Measurements from ENCODE around the gene SIPA1L3.
"Not testable (repeated sequence)": the region's sequence is repeated elsewhere in the genome, so short reads cannot be mapped to it uniquely, and the experiment has no call there.

The SIPA1L3 gene

DNA sequence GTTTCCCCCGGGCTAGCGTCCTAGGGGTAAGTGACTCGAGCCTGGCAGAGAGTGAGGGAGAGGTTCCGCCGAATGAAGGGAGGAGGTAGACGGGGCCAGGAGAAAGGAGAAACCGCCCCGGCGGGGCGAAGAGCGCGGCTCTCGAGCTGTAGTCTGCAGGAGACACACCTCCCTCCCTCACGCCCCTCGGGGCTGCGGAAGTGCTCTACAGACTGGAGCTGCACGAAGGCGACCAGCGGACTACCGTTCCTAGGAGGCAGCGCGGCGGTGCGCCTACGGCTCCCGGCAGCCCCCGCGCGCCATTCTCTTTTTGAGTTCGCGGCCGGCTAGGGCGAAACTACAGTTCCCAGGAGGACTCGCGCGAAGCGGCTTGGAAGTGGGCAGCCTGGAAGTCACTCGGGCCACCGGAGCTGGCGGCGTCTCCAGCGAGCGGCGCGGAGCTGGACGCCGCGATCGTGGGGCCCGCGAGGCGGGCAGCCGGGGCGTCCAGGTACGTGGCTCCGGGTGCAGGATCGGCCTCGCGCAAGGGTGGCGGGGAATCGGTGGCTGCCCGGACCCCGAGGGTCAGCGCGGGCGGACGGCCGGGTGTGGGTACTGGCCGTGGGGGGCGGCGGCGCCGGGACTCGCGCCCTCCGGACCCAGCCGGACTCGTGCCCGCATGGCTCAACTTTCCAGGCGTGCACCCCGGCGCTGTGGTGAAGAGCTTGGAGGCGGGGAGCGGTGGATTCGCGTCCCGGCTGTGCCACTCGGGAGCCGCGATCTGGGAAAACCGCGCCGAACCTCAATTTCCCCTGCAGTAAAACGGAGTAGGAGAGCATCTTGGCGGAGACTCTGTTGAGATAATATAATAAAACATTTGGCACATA, at the start of gene SIPA1L3:
Gene SIPA1L3 (plus strand): TSS at position 340 of the 866 bp plus-strand sequence. CDS start 174,358 bp downstream, outside the sequence.
- peak; percentile 91 for DNase-seq (ENCODE audit: low read depth in 2 of 2)

- DNase-seq (ENCODE audit: low read depth in 2 of 2), result no peak
Measured at GRCh38 chr19:37864501-37864900, 42.5 kb upstream of the SIPA1L3 start.

GRCh38 chr19:37865930-37866329, 41.1 kb upstream of the SIPA1L3 start:
- not testable (repeated sequence) for DNase-seq (ENCODE audit: low read depth in 2 of 2)

DNA sequence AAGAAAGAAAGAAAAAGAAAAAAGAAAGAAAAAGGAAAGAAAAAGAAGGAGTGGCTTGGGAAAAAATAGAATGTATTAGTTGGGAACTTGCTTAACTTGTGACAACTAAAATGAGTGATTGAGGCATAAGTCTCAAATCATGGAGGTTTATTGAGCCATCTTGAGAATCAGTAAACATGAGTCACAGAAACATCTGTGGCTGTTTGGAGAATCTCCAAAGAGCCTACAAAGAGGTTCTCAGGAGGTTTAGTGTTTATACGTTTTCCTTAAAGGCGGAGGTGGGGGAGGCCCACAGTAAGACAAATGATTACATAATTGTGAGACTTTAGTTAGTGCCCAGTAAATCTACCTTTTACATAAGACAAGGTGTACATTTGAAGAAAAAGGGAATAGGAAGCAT, 39.2 kb upstream of the SIPA1L3 start:
- DNase-seq (ENCODE audit: low read depth in 2 of 2), result no peak

GRCh38 chr19:37869766-37870340, 37.2 kb upstream of the SIPA1L3 start:
- DNase-seq (ENCODE audit: low read depth in 2 of 2), result no peak

DNA sequence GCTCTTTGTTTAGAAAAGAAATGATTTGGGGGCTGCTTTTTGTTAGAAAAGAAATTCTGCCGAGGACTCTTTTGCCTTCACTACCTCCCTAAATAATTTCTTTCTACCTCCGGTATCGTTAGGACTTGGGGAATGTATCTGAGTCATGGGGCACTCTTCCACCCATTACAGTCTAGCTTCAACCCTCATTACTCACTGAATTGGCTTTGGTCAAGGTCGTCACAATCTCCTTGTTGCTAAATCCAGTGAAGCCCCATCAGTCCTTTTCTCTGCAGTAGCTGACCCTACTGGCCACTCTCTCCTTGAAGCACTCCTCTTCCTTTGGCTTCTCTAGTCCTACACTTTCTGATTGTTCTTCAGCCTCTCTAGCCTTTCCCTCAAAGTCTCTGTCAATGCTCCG, 34.6 kb upstream of the SIPA1L3 start:
- no peak for DNase-seq (ENCODE audit: low read depth in 2 of 2)

DNA sequence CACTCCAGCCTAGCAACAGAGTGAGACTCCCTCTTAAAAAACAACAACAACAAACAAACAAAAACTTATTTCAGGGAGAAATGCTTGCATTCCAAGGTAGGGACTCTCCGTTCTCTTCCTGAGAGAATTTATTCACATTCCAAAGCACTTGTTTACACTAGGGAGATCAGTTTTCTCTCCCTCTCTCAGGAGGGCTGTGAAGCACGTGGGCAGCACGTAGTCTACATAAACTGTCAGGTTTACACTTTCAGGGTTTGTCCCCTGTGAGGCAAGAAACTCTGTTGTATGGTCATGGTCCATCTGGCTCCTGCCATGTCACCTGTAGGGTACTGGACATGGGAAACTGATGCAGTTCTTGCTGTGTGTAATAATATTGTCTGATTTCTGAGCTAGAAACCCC, 32.2 kb upstream of the SIPA1L3 start:
- no peak for DNase-seq (ENCODE audit: low read depth in 2 of 2)

GRCh38 chr19:37876032-37876431, 31.0 kb upstream of the SIPA1L3 start:
- no peak for DNase-seq (ENCODE audit: low read depth in 2 of 2)

- DNase-seq (ENCODE audit: low read depth in 2 of 2), result no peak
Measured at GRCh38 chr19:37877147-37877546, 29.9 kb upstream of the SIPA1L3 start.

DNA sequence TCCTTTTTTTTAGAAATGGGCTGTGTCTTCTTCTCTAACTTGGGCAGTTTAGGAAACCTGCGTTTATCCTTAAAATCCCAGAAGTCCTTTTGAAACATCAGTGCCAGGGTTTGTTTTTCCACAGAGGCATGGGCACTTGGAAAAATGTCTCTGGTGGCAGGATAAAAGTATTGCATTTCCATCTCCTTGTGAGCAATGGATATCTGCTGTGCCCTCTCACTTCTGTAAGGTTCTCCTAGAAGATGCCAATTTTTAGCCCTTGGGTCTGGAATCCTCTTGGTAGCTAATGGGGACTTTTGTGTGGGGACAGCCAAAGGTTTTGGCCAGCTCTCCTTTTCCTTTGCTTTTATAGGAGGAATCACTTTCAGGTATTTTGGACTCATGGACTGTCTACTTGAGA, 21.6 kb upstream of the SIPA1L3 start:
- no peak for DNase-seq (ENCODE audit: low read depth in 2 of 2)

- no peak for DNase-seq (ENCODE audit: low read depth in 2 of 2)
Measured at GRCh38 chr19:37886571-37886970, 20.4 kb upstream of the SIPA1L3 start.

DNA sequence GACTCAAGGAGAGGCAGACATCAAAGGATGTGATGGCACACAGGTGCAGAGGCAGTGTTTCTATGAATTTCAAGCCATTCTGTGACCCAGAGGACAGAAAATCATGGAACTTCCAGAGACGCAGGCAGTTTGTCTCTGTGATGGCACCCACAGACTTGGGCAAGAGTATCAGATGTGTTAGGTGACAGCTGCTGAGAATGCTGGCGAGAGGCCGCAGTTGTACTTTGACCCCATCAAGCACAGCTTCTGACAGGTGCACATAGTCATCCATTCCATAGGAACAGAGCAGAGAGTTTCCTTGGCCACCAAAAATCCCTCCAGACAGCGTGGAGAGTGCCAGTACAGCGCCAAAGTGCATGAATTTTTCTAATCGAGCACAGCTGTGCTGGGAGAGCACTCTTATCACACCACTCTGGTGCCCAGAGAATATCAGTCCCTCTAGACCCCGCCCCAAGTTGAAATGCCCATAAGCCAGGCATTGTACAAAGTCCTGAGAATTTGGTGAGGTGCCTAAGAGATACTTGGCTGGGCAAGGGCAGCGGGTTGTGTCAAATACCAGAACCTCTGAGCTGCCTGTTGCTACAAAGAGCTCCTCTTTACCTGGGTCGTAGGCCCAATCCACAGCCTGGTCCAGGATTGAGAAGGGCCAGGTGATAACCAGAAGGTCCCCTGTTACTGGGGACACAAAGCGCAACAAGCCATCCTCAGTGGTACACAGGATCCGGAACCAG, 13.0 kb upstream of the SIPA1L3 start:
- no peak for DNase-seq (ENCODE audit: low read depth in 2 of 2)

DNA sequence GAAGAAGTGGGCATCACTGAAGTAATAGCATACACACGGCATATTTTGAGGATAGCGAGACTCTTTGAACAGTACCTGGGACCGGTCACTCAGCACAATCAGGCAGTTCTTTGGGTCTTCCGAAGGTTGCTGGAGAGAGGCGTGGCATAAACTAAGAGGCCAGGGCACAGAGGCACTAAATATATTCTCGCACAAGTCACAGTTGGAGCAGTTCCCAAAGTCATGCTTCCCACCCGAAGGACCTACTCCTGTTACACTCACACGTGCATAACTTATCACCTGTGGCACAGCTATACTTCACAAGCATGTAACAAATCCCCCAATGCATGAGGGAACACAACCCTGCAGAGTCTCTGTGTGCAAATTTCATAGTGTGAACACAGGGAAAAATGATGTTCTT, 10.8 kb upstream of the SIPA1L3 start:
- DNase-seq (ENCODE audit: low read depth in 2 of 2), result no peak

DNA sequence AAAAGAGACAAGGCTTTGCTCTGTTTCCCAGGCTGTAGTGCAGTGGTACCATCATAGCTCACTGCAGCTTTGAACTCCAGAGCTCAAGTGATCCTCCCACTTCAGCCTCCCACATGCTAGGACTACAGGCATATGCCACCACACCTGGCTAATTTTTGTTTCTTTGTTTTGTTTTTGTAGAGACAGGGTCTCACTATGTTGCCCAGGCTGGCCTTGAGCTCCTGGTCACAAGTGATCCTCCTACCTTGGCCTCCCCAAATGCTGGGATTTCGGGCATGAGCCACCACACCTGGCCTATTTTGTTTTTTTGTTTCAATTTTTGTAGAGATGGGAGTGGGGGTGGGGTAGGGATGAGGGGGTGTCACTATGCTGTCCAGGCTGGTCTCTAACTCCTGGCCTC, 7.6 kb upstream of the SIPA1L3 start:
- DNase-seq (ENCODE audit: low read depth in 2 of 2), result no peak

DNA sequence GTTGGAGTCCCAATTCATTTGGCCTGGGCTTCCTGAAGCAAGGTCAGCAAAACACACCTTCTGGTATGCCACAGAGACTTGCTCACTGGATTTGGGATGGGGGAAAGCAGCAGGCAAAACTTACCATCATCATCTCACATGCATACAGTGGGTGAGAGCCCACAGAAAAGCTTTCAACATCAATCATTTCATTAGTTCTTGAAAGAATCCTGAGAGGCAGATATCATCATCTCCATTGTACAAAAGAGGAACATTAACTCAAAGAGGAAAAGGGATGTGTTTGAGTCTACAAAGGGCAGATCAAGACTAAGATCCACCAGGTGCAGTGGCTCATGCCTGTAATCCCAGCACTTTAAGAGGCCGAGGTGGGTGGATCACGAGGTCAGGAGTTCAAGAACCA, 7.0 kb upstream of the SIPA1L3 start:
- no peak for DNase-seq (ENCODE audit: low read depth in 2 of 2)

DNA sequence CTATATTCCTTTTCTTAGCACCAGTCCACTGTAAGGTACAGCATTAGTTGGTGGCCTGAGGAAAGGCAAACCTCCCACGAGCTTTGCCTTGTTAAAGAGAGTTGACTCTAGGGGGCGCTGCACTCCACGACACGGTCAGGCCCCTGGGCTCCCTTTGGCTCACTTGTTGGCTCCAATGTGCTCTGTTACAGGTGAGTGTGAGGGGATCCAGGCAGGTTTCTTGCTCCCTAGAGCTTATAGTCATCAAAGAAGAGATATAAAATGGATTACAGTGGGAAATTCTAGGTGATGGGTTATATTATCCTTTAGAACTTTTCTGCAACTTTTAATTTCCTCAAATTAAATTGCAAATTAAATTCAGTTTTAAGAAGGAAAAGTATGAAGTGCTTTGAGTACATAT, 4.3 kb upstream of the SIPA1L3 start:
- peak; percentile 61 to 62 for DNase-seq (ENCODE audit: low read depth in 2 of 2)

GRCh38 chr19:37903096-37903495, 3.9 kb upstream of the SIPA1L3 start:
- DNase-seq (ENCODE audit: low read depth in 2 of 2), result no peak

DNA sequence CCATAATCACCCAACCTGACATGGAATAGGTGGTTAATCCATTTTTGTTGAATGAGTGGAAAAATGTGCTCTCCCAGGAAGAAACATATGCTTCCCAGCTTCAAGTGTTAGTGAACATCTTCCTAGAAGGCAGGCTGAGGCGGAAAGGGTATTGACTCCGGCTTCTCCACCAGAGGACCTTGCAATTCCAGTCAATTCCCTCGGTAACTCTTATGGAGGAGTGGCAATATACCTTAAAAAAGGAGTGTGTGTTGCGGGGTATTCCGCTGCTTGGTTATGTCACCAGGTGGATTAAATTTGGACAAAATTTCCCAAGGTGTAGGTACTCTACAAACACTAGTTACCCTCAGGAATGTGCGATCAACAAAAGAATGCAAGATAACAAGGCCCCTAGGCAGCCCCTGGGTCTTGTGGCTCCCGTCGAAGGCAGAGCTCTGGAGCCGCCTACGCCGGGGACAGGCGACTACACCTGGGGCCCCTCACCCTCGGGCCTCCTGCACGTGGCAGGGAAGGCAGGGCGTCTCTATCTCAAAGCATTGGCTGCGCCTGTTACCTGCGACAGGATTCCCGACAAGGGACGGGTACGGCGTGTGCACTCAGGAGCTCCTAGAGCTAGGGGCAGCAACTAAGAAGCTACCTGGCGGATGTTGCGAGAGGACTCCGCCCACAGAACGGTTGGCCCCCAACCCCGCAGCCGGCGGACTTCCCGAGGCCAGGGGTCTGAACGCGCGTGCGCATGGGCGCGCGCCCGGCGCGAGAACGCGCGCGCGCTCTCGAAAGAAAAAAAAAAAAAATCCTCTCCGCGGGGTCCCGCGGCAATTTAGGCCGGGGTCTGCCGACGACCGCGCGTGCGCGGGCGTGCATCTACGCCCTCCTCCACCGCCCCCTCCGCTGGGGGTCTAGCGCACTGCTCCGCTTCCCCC, 801 bp upstream of the SIPA1L3 start, which contains the start of gene WDR87:
Gene WDR87 (minus strand): TSS at position 649 of the 923 bp plus-strand sequence. CDS start 8,355 bp downstream, outside the sequence.
- DNase-seq (ENCODE audit: low read depth in 2 of 2), result peak in 1 of 2 donors; percentile 13

DNA sequence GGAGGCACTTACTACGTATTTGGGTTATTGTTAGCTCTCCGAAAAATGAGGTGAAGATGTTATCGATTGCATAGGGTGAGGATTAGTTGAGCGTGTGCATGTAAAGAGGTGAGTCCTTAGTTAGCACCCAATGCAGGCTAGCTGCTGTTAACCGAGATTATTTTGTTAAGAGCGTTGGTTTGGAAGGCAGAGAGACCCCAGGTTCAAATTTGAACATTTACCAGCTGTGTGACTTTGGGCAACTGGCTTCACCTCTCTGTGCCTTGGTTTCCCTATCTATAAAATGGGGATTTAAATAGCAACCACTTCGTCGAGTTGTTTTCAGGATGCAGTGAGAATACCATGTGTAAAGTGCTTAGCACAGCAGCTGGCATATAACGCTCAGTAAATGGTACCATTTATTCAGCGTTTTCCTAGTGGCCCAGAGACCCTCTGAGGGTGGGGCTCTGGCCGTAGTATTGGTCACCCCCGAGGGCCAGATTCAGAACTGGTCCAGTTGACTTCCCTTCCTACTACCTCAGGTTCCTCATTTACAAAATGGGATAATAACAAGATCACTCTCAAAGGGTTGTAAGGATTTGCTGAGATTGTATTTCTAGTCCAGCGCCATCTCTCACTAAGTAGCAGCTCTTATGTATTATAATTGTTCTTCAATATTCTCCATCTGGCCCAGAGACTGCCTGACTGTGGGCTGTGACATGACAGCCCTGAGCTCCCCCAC, 887 bp downstream of the SIPA1L3 start:
- DNase-seq (ENCODE audit: low read depth in 2 of 2), result no peak

DNA sequence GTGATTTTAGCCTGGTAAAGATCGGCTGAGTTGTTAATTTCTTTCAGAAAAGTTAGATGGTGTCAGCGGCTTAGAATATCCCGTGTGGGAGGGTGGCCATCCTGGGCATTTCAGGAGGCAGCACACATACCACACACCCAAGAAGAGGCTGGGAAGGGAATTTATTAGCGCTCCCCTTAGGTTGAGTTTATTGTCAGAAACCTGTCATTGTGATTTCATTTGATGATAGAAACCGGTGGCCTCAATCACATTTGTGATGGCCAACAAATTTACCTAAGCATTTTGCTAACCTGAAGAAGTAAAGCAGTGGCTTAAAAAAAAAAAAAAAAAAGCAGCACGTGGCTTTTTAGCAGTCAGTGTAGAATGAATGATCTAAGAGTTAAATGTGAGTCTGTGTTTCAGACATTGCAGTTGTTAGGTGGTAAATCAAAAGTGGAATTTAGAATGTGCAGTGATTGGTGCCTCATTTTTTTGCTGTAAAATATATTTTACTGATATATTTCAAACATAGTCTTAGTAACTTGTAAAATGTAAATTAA, 2.7 kb downstream of the SIPA1L3 start:
- no peak for DNase-seq (ENCODE audit: low read depth in 2 of 2)
